WTC11 (cell line): ENCODE results near the gene IL12RB1.

Experiments
- CREM ChIP-seq: sonication (generic); formaldehyde crosslinking; IDR thresholded peaks from 2 replicates; pipeline ENCODE4 v1.8.1; 2022; ENCODE audit warnings: mild to moderate bottlenecking, missing genetic modification reagents, moderate library complexity
- E2F1 ChIP-seq: sonication (generic); formaldehyde crosslinking; IDR thresholded peaks from 2 replicates; pipeline ENCODE4 v1.8.0; 2022; ENCODE audit warnings: mild to moderate bottlenecking, missing genetic modification reagents
- ELF4 ChIP-seq: sonication (generic); formaldehyde crosslinking; IDR thresholded peaks from 2 replicates; pipeline ENCODE4 v1.8.1; 2022; ENCODE audit warnings: low read depth, mild to moderate bottlenecking, moderate library complexity, missing genetic modification reagents
- MYBL2 ChIP-seq: sonication (generic); formaldehyde crosslinking; IDR thresholded peaks from 2 replicates; pipeline ENCODE4 v1.8.1; 2023; ENCODE audit warnings: mild to moderate bottlenecking, moderate library complexity, missing genetic modification reagents
- NFE2L1 ChIP-seq: sonication (generic); formaldehyde crosslinking; IDR thresholded peaks from 2 replicates; pipeline ENCODE4 v1.8.1; 2023; ENCODE audit warnings: missing genetic modification reagents
- TF ChIP-seq, protein P1 (sequence below): fragments of 200-600 bp; IDR thresholded peaks from 2 replicates; pipeline ENCODE4 v1.8.0; 2022; ENCODE audit warnings: antibody characterized with exemption
- TF ChIP-seq, protein P2 (sequence below): sonication (generic); formaldehyde crosslinking; IDR thresholded peaks from 2 replicates; pipeline ENCODE4 v1.8.1; 2023; ENCODE audit warnings: mild to moderate bottlenecking, missing genetic modification reagents, moderate library complexity
- TF ChIP-seq, protein P3 (sequence below): sonication (generic); formaldehyde crosslinking; IDR thresholded peaks from 2 replicates; pipeline ENCODE4 v1.8.1; 2022; ENCODE audit warnings: low read depth, mild to moderate bottlenecking, moderate library complexity, missing genetic modification reagents, borderline replicate concordance

DNA sequence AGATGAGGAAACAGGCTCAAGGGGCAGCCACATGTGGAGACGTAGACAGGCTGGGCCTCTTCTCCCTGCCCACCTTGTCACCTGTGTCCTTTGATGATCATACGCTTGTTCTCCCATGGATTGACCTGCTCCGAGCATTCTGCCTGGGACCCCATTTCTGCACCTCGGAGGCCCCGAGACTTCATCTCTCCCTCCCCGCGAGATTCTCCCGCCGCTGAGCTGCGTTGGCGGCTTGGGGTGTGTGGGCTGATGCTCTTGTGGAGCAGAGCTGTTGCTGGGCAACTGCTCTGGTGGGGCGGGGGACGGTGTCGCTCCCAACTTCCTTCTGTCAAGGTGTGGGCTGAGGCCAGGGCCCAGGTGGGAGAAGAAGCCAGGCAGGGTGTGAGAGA, 33.0 kb upstream of the IL12RB1 start:
- no peak for TF ChIP-seq NFE2L1
- TF ChIP-seq, protein P1, sequence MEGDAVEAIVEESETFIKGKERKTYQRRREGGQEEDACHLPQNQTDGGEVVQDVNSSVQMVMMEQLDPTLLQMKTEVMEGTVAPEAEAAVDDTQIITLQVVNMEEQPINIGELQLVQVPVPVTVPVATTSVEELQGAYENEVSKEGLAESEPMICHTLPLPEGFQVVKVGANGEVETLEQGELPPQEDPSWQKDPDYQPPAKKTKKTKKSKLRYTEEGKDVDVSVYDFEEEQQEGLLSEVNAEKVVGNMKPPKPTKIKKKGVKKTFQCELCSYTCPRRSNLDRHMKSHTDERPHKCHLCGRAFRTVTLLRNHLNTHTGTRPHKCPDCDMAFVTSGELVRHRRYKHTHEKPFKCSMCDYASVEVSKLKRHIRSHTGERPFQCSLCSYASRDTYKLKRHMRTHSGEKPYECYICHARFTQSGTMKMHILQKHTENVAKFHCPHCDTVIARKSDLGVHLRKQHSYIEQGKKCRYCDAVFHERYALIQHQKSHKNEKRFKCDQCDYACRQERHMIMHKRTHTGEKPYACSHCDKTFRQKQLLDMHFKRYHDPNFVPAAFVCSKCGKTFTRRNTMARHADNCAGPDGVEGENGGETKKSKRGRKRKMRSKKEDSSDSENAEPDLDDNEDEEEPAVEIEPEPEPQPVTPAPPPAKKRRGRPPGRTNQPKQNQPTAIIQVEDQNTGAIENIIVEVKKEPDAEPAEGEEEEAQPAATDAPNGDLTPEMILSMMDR: no peak
- no peak for TF ChIP-seq CREM (CRISPR knock-in tag)
- TF ChIP-seq MYBL2 (CRISPR knock-in tag): no peak
- no peak for TF ChIP-seq E2F1 (CRISPR knock-in tag)
- TF ChIP-seq, protein P2, sequence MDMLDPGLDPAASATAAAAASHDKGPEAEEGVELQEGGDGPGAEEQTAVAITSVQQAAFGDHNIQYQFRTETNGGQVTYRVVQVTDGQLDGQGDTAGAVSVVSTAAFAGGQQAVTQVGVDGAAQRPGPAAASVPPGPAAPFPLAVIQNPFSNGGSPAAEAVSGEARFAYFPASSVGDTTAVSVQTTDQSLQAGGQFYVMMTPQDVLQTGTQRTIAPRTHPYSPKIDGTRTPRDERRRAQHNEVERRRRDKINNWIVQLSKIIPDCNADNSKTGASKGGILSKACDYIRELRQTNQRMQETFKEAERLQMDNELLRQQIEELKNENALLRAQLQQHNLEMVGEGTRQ (CRISPR knock-in tag): no peak
- TF ChIP-seq, protein P3, sequence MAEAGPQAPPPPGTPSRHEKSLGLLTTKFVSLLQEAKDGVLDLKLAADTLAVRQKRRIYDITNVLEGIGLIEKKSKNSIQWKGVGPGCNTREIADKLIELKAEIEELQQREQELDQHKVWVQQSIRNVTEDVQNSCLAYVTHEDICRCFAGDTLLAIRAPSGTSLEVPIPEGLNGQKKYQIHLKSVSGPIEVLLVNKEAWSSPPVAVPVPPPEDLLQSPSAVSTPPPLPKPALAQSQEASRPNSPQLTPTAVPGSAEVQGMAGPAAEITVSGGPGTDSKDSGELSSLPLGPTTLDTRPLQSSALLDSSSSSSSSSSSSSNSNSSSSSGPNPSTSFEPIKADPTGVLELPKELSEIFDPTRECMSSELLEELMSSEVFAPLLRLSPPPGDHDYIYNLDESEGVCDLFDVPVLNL: no peak
- no peak for TF ChIP-seq ELF4 (CRISPR knock-in tag)
